NCI-H226 (cell line): Measurements from ENCODE around the gene KATNIP.
A peak's percentile ranks its signal among the peaks of the same experiment; 100 is the strongest.

Experiments
- DNase-seq: peaks from one replicate; pipeline ENCODE4 v3.0.0-alpha.2; 2015

Gene KATNIP

GRCh38 chr16:27549746-27550581 is at the start of gene KATNIP, which contains the start of gene GTF3C1:
TSS of gene KATNIP (plus strand) at chr16:27550144. CDS start at chr16:27550171, 27 bp downstream.
TSS of gene GTF3C1 (minus strand) at chr16:27549913. CDS start at chr16:27549890, 23 bp downstream.
- DNase-seq = peak; percentile 94

- DNase-seq = no peak
Measured at GRCh38 chr16:27500801-27501200, 49.1 kb upstream of the KATNIP start.

DNA sequence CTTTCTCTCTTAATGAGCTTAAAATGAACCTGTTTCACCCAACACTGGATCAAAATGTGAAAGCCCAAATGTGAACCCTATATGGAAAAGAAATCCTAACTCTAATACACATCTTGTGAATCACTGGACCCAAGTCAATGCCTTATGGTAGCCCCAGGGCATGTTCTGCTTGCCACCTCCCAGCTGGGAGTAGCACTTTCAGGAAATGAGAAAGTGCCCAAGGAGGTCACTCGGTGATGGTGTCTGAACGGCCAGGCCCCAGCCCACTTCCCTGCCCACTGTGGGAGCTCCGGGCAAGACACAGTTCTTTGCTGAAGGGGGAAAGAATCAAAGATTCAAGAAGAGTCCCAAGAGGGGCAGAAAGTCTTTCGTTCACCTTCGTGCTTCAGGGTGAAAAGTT is 46.3 kb upstream of the KATNIP start:
- DNase-seq = no peak

DNA sequence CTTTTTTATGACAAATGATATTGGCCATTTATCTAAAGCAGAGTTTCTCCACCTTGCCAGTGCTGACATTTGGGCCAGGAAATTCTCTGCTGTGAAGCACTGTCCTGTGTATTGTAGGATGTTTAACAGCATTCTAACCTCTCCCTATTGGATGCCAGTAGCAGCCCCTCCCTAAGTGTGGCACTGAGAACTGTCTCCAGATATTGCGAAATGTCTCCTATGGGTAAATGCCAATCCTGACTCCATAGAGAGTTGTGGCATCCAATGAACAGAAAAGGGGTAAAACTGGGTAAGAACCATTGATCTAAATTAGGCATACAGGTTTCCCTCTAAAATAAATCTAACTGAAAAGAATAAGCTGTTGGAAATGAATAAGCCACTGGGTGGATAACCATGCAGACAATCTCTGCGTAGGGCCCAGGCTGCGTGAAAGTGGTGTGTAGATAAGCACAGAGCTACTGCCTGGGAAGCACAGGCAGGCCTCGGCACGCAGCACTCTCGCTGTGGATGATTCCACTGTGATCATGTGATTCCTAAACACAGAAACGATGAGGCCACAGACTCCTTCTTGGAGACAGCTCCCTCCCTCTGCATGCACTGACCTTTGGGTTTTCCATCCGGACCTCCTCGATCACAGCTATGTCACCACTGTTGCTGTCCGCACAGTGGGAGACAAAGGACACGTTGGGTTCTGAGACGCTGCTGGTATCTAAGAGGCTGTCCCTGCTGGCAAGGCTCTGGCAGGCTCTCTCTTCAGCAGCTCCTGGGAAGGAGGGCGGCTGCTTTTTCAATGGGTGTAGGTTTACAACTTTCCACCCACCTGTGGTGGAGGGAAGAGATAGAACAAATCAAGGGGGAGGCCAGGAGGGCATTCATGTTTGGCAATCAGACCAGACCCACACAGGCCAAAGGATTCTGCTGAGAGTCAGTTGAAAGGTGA is 44.4 kb upstream of the KATNIP start:
- no peak for DNase-seq

GRCh38 chr16:27506771-27507170 is 43.2 kb upstream of the KATNIP start:
- no peak for DNase-seq

- DNase-seq = no peak
Measured at GRCh38 chr16:27508476-27508875, 41.5 kb upstream of the KATNIP start.

DNA sequence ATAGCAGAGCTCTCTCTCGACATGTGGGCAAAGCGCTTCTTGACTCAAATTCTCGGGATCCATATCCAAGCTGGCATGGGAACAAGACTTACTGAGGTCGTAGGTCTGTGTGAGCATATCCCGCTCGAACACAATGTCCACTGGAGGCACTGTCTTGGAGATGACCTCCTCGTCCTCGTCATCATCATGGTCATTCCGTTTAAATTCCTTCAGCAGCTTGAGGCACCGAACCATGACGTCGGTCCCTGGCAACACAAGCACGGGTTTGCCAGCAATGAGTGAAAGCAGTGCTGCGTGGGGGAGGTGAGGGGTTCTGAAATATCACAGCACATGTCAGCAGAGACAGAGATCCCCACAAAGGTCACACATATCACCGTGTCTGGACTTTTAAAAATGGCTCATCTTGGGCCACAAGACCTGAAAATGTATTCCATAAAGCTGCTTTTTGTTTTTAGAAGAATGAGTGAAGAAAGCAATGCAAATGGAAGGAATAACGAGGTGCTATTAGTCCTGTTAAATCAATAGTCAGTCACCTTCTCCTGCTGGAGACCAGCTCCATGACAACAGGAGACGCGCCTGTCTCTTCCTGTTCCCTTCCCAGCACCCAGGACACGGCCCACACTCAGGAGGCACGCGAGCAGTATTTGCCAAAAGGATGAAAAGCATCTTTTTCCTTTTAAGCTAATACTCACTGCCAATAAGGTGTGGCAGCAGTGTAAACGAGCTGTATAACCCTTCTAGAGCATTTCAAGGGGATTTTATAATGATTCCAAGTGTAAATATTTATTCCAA is 38.1 kb upstream of the KATNIP start:
- no peak for DNase-seq

GRCh38 chr16:27514806-27515205 is 35.1 kb upstream of the KATNIP start:
- DNase-seq = no peak

DNA sequence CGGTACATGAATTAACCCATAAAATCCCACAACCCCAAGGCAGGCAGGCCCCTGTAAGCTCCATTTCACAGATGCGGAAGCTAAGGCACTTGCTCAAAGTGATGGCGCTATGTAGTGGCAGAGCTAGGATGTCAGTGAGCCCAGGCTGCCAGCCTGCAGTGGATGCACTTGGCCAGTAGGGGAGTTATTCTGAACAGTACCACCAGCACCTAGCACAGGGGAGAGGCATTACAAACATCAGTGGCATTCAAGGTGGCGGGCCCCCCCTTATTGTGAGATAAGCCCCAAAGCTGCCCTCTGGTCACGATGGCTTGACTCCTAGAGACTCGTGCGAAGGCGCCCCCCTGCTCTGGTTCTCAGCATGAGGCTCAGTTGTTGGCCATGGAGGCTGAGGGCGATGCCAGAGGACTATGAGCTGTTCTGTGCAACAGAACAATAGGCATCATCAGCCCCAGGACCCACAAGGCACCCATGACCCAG is 34.0 kb upstream of the KATNIP start:
- DNase-seq = no peak

DNA sequence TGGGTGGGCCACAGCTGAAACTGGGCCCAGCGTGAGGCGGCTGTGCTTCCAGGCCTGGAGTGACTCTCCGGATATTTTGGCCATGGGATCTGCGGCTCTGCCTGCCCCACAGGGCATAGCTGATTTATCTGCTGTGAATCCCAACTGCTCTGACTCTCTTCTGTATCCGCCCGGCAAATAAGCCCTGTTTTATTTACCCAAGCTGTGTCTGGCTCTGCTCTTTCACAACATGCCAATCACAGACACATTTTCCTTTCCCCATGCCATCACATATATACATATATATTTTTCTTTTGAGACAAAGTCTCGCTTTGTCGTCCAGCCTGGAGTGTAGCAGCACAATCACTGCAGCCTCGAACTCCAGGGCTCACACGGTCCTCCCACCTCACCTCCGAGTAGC is 33.6 kb upstream of the KATNIP start:
- DNase-seq = no peak

DNA sequence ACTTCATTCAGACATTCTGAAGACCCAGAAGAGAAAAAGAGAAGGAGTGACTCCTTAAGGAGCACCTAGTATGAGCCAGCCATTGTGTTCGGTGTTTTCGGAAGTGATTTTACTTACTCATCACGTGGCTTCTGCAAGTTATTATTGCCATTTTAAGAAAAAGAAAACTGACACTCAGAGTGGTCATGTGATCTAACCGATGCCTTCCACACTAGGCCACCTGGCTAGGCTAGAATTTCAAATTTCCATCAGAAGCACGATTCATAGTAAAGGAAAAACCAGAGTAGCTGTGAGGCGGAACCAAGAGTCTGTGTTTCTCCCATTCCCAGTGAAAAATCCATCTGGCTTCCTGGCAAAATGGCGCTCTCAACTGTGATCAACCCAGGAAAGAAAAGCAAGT is 32.3 kb upstream of the KATNIP start:
- no peak for DNase-seq

DNA sequence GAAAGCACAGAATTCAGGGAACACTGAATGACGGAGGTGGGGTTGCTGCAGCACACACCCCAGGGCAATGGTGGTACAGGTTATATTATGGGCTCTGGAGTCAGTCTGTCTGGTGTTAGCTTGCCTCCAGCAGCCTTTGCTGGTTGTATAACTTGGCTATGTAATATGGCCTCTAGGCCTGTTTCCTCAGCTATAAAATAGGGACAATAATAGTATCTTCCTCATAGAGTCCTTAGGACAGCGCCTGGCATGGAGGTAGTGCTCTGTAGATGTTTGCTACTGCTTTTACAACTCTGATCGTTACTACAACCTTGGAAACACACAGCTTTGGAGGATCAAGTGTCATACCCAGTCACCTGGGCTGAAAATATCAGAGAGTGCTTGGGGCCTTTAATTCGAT is 31.7 kb upstream of the KATNIP start:
- no peak for DNase-seq

GRCh38 chr16:27520982-27521673 is 28.8 kb upstream of the KATNIP start:
- DNase-seq = no peak

DNA sequence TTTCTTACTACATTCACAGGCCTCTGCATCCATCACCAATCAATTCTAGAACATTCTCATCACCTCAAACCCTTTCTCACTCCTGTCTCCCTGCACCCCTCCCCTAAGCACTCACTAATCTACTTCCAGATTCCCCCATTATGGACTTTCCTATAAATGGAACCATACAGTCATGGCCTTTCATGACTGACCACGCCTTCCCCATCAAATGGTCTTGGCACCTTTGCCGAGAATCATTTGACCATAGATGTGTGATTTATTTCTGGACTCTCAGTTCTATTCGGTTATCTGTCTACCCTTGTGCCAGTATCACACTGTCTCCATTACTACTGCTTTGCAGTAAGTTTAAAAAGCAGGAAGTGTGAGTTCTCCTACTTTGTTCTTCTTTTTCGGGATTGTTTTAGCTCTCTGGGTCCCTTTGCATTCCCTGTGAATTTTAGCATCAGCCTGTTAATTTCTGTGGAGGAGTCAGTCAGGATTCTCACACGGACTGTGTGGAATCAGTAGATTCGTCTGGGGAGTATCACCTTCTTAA is 27.7 kb upstream of the KATNIP start:
- DNase-seq = no peak

DNA sequence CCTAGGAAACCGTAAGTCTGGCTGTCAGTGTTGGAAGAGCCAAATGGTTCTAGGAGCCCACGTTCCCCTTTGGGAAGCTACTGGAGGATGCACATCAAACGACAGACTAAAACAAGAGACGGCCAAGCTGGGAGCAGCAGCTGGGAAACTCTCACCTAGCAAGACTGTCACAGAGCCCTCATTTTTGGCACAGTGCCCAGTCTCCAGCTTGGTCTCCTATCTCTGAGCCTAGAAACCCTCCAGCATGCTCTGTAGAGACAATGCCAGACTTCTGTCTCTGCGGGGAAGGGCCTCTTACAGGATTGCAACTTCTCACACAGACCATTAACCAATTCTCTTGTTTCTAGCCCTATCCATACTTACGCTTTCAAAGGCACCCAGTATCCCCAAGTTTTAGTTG is 23.8 kb upstream of the KATNIP start:
- no peak for DNase-seq

DNA sequence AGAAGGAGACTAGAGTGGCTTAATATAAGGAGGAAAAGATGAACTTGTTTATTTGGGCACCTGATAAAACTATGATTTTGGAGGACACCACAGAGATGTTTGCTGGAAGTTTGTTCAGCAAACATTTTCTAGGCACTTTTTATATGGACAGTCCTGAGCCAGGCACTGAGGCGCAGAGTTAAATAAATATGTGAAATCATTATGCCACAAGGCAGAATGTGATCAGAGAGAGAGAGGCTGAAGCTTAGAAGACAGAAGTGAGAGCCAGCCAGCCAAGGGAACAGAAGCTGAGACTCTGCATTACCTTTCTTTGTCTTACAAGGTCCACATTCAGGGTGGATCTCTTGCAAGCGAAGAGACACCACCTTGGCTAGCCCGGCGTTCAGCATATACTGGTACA is 21.6 kb upstream of the KATNIP start:
- DNase-seq = no peak

DNA sequence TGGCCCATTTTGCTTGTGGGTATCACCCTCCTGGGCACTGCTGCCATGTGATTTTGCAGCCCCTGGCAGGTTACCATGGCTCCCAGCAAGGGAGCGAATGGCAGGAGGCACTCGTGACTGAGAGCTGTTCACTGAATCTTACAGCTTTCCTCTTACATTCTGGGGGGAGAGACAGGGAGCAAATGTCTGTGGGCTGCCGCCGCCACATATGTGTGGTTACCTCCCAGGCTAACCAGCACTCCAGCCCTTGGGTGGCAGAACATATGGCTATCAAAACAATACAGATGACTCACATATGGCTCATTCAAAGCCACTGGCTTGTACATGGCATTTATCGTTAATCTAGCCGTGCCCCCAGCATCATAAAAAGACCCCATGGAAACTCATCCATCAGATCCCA is 20.0 kb upstream of the KATNIP start:
- DNase-seq = no peak

GRCh38 chr16:27531186-27531585 is 18.8 kb upstream of the KATNIP start:
- no peak for DNase-seq

DNA sequence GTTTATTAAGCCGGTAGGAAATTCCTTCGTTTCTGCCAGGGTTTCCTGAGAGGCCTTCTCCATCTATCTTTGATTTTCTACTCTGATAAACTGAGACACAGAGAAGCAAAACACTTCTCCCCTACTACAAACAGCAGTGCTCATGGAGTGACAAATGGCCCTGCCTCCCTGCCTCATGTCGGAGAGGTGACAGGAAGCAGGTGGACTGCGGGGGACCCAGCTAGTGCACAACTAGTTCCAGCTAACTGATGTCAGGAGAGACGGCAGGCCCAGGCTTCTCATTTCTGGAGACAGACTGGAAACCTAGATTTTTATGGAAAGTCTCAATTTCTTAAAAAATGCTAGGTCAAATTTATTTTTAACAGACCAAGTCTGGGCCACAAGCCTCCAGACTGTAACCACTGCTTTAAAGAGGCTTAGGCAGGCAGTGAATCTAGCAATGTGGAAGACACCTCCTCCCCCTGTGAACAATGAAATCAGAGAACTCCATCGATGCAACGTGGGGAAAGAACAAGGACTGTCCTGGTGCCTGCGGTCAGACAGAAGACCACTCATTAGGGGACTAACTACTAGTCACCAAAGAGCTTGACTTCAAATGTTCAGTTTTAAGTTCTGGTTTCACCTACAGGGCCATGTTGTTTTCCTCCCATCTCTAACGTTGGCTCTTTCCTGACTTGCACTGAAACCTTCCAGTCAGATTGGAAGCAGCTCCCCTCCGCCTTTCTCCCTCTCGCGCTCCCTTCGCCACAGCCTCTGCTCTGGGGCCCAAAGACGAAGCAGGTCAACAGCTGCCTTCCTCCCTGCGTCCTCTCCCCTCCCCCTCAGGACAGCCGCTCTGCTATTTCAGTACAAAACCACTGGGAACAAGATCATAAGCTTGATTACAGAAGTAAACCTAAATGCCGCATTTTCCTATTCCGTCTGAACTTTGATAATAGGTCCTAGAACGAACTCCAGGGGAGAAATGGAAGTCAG is 17.8 kb upstream of the KATNIP start:
- no peak for DNase-seq

DNA sequence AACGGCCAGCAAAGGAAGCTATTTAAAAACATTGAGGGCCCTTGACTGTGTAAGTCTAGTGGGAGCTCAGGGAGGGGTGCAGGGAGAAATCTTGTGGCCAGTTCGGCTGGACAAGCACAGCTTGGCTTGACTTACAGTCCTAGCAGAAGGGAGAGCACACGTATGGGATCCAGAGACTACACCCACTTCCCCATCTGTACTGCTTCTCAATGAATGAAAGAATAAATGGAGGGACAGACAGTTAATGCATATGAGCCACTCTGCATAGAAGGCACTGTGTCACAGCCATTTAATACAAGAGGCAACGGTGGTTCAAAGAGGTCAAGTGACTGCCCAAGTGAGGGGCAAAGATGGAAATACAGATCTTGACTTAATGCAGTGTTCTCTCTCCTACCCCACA is 15.7 kb upstream of the KATNIP start:
- DNase-seq = no peak

DNA sequence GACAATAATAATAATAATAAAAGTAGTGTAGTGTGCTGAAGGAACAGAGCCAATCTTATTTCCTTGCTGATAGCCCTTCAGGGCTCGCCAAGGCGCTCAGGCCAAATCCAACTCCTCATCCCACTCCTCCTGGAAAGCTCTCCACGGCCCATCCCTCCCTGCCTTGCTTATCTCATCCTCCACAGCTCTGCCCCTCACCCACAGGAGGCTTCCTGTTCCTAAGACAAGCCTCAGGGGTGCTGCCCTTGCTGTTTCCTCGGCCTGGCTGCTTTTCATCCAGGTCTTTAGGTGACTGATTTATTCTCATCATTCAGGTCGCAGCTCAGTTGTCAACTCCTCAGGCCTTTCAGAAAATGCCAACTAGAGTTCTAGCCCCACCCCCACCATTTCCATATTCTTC is 11.4 kb upstream of the KATNIP start:
- DNase-seq = peak; percentile 16
